Activated T-cell treated with anti-CD3 and anti-CD28 coated beads, Interleukin-2, amount 50 U/mL, for 24 hours (primary cell): Measurements from ENCODE around the gene USP6NL.
A peak's percentile ranks its signal among the peaks of the same experiment; 100 is the strongest.

Source experiments
- DNase-seq: peaks from one replicate; pipeline ENCODE4 v3.0.0-alpha.2; 2020
- H3K27ac Mint-ChIP-seq: 2 replicates; pipeline ENCODE4 v1.8.0; 2020; ENCODE audit warnings: mild to moderate bottlenecking, mixed read lengths
- H3K27me3 Mint-ChIP-seq: 2 replicates; pipeline ENCODE4 v1.8.0; 2020; ENCODE audit warnings: mixed read lengths
- H3K36me3 Mint-ChIP-seq: 2 replicates; pipeline ENCODE4 v1.8.0; 2020; ENCODE audit warnings: low read depth, mixed read lengths
- H3K4me1 Mint-ChIP-seq: 2 replicates; pipeline ENCODE4 v1.8.0; 2020; ENCODE audit warnings: low read depth, mixed read lengths
- H3K4me3 Mint-ChIP-seq: 2 replicates; pipeline ENCODE4 v1.8.0; 2020; ENCODE audit warnings: mild to moderate bottlenecking, moderate library complexity, mixed read lengths
- H3K9me3 Mint-ChIP-seq: 2 replicates; pipeline ENCODE4 v1.8.0; 2020; ENCODE audit warnings: mixed read lengths

Gene USP6NL

GRCh38 chr10:11533328-11533781, 78.1 kb downstream of the USP6NL start:
- Mint-ChIP-seq H3K9me3 (no peaks in the 10 kb centered on the region), H3K27me3 (peaks cover 3% of the 10 kb centered on the region), H3K36me3 (no peaks in the 10 kb centered on the region), H3K4me3 (no peak overlapping the region), H3K27ac (no peak overlapping the region), H3K4me1 (peaks cover 24% of the 10 kb centered on the region)
- no peak for DNase-seq

GRCh38 chr10:11532306-11532705, 79.1 kb downstream of the USP6NL start:
- Mint-ChIP-seq H3K27ac (no peak overlapping the region), H3K36me3 (no peaks in the 10 kb centered on the region), H3K9me3 (no peaks in the 10 kb centered on the region), H3K4me1 (peaks cover 33% of the 10 kb centered on the region), H3K4me3 (peak overlapping the region; percentile 30), H3K27me3 (peaks cover 3% of the 10 kb centered on the region)
- no peak for DNase-seq

GRCh38 chr10:11530806-11531205, 80.6 kb downstream of the USP6NL start:
- Mint-ChIP-seq H3K4me3 (no peak overlapping the region), H3K36me3 (no peaks in the 10 kb centered on the region), H3K27me3 (peaks cover 3% of the 10 kb centered on the region), H3K9me3 (no peaks in the 10 kb centered on the region), H3K27ac (no peak overlapping the region), H3K4me1 (peaks cover 37% of the 10 kb centered on the region)
- DNase-seq, result no peak

- peaks cover 37% of the 10 kb centered on the region for H3K4me1 Mint-ChIP-seq
- no peak overlapping the region for H3K4me3 Mint-ChIP-seq
- no peak overlapping the region for H3K27ac Mint-ChIP-seq
- H3K9me3 Mint-ChIP-seq, result no peaks in the 10 kb centered on the region
- H3K36me3 Mint-ChIP-seq, result no peaks in the 10 kb centered on the region
- no peak for DNase-seq
- peaks cover 3% of the 10 kb centered on the region for H3K27me3 Mint-ChIP-seq
Measured at GRCh38 chr10:11529276-11529903, 82.1 kb downstream of the USP6NL start.

- Mint-ChIP-seq H3K27me3 (peaks cover 3% of the 10 kb centered on the region), H3K4me1 (peaks cover 31% of the 10 kb centered on the region), H3K36me3 (no peaks in the 10 kb centered on the region), H3K4me3 (peak overlapping the region; percentile 60), H3K27ac (no peak overlapping the region), H3K9me3 (no peaks in the 10 kb centered on the region)
- DNase-seq, result no peak
Measured at GRCh38 chr10:11528286-11528685, 83.2 kb downstream of the USP6NL start.

- Mint-ChIP-seq H3K27me3 (peaks cover under 1% of the 10 kb centered on the region), H3K9me3 (no peaks in the 10 kb centered on the region), H3K4me3 (peak overlapping the region; percentile 60), H3K27ac (no peak overlapping the region), H3K36me3 (no peaks in the 10 kb centered on the region), H3K4me1 (peaks cover 26% of the 10 kb centered on the region)
- DNase-seq, result no peak
Measured at GRCh38 chr10:11527691-11528255, 83.7 kb downstream of the USP6NL start.

GRCh38 chr10:11527068-11527467, 84.4 kb downstream of the USP6NL start:
- Mint-ChIP-seq H3K4me1 (peaks cover 22% of the 10 kb centered on the region), H3K27me3 (no peaks in the 10 kb centered on the region), H3K27ac (peak overlapping the region; percentile 1), H3K4me3 (peak overlapping the region; percentile 60), H3K36me3 (no peaks in the 10 kb centered on the region), H3K9me3 (no peaks in the 10 kb centered on the region)
- no peak for DNase-seq

GRCh38 chr10:11525503-11525902, 85.9 kb downstream of the USP6NL start:
- Mint-ChIP-seq H3K27ac (no peak overlapping the region), H3K27me3 (no peaks in the 10 kb centered on the region), H3K9me3 (no peaks in the 10 kb centered on the region), H3K36me3 (no peaks in the 10 kb centered on the region), H3K4me1 (peaks cover 20% of the 10 kb centered on the region), H3K4me3 (no peak overlapping the region)
- DNase-seq, result no peak

- H3K9me3 Mint-ChIP-seq, result no peaks in the 10 kb centered on the region
- H3K36me3 Mint-ChIP-seq, result no peaks in the 10 kb centered on the region
- peaks cover 10% of the 10 kb centered on the region for H3K4me1 Mint-ChIP-seq
- no peak overlapping the region for H3K27ac Mint-ChIP-seq
- no peaks in the 10 kb centered on the region for H3K27me3 Mint-ChIP-seq
- no peak overlapping the region for H3K4me3 Mint-ChIP-seq
- DNase-seq, result no peak
Measured at GRCh38 chr10:11522821-11523245, 88.6 kb downstream of the USP6NL start.

- peaks cover 11% of the 10 kb centered on the region for H3K4me1 Mint-ChIP-seq
- no peak for DNase-seq
- no peak overlapping the region for H3K4me3 Mint-ChIP-seq
- no peaks in the 10 kb centered on the region for H3K36me3 Mint-ChIP-seq
- H3K27ac Mint-ChIP-seq, result no peak overlapping the region
- H3K9me3 Mint-ChIP-seq, result no peaks in the 10 kb centered on the region
- no peaks in the 10 kb centered on the region for H3K27me3 Mint-ChIP-seq
Measured at GRCh38 chr10:11521860-11522259, 89.6 kb downstream of the USP6NL start.

GRCh38 chr10:11520892-11521291, 90.6 kb downstream of the USP6NL start:
- H3K27ac Mint-ChIP-seq, result no peak overlapping the region
- H3K4me3 Mint-ChIP-seq, result no peak overlapping the region
- peaks cover 18% of the 10 kb centered on the region for H3K4me1 Mint-ChIP-seq
- no peaks in the 10 kb centered on the region for H3K36me3 Mint-ChIP-seq
- no peaks in the 10 kb centered on the region for H3K27me3 Mint-ChIP-seq
- DNase-seq, result no peak
- H3K9me3 Mint-ChIP-seq, result no peaks in the 10 kb centered on the region

- Mint-ChIP-seq H3K36me3 (no peaks in the 10 kb centered on the region), H3K4me1 (peaks cover 22% of the 10 kb centered on the region), H3K9me3 (no peaks in the 10 kb centered on the region), H3K27ac (peak overlapping the region; percentile 39), H3K27me3 (no peaks in the 10 kb centered on the region), H3K4me3 (no peak overlapping the region)
- no peak for DNase-seq
Measured at GRCh38 chr10:11517150-11517549, 94.3 kb downstream of the USP6NL start.

GRCh38 chr10:11516431-11516746, 95.1 kb downstream of the USP6NL start:
- Mint-ChIP-seq H3K27me3 (no peaks in the 10 kb centered on the region), H3K4me1 (peaks cover 22% of the 10 kb centered on the region)

GRCh38 chr10:11515596-11516430, 95.6 kb downstream of the USP6NL start:
- H3K4me1 Mint-ChIP-seq, result peaks cover 22% of the 10 kb centered on the region
- no peak overlapping the region for H3K4me3 Mint-ChIP-seq
- no peaks in the 10 kb centered on the region for H3K9me3 Mint-ChIP-seq
- no peaks in the 10 kb centered on the region for H3K27me3 Mint-ChIP-seq
- no peaks in the 10 kb centered on the region for H3K36me3 Mint-ChIP-seq
- DNase-seq, result no peak
- peak overlapping the region; percentile 17 for H3K27ac Mint-ChIP-seq

More at GRCh38 chr10:11516431-11516746, 95.1 kb downstream of the USP6NL start:
- H3K36me3 Mint-ChIP-seq, result no peaks in the 10 kb centered on the region
- no peak for DNase-seq
- H3K9me3 Mint-ChIP-seq, result no peaks in the 10 kb centered on the region
- peak overlapping the region; percentile 17 for H3K27ac Mint-ChIP-seq
- no peak overlapping the region for H3K4me3 Mint-ChIP-seq

GRCh38 chr10:11513727-11514126, 97.7 kb downstream of the USP6NL start:
- no peak overlapping the region for H3K27ac Mint-ChIP-seq
- no peak for DNase-seq
- H3K4me1 Mint-ChIP-seq, result peaks cover 22% of the 10 kb centered on the region
- H3K36me3 Mint-ChIP-seq, result no peaks in the 10 kb centered on the region
- no peaks in the 10 kb centered on the region for H3K27me3 Mint-ChIP-seq
- H3K4me3 Mint-ChIP-seq, result no peak overlapping the region
- H3K9me3 Mint-ChIP-seq, result no peaks in the 10 kb centered on the region
